Left renal cortex interstitium (tissue), 4 donors: ENCODE results near the gene MFSD2A. TPM values are rescaled to one million over a fixed set of nuclear protein-coding genes. Genes with fewer than 3 reads are reported as not detected.
A peak's percentile ranks its signal among the peaks of the same experiment; 100 is the strongest.
"Not testable (repeated sequence)": the region's sequence is repeated elsewhere in the genome, so short reads cannot be mapped to it uniquely, and the experiment has no call there.

Experiments used
- DNase-seq, 4 donors: peaks; one replicate each; pipeline ENCODE4 v3.0.0-alpha.2; 2013; ENCODE audit warnings: low read depth in 4 of 4, low spot score in 2 of 4, missing footprints in 1 of 4
- polyA plus RNA-seq, 4 donors: library from polyadenylated mRNA; unstranded; fragments of 120-200 nt; gene quantifications; one replicate each; pipeline ENCODE4 v1.2.1, GENCODE V29; 2013; ENCODE audit not compliant: insufficient read length in 4 of 4

The MFSD2A gene
- polyA plus RNA-seq: 1 to 10 TPM; 1.7 to 3.6 (median 2.6) TPM

DNA sequence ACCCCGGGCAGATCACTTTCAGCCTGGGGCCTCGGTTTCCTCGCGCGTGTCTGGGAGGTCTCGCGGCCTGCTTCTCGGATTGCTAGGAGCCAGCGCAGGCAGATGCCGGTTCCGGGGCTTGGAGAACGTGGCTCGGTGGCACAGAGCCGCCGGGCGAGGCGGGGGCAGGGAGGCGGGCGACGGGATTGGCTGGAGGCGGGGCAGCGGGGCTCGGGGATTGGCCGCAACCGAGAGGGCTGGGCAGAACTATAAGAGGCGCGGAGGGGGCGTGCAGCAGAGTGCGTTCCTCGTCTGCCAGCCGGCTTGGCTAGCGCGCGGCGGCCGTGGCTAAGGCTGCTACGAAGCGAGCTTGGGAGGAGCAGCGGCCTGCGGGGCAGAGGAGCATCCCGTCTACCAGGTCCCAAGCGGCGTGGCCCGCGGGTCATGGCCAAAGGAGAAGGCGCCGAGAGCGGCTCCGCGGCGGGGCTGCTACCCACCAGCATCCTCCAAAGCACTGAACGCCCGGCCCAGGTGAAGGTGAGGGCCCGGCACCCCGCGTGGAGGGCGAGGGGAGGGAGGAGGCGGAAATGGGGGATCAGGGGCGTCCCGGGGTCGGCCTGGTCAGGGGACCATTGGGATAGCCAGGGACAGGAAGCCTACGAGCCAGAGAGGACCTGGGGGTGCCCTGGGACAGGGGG, at the start of gene MFSD2A:
Gene MFSD2A (plus strand): TSS at position 276 of the 677 bp plus-strand sequence. CDS start 148 bp downstream, at position 424.
- peak in 3 of 4 donors; percentile 46 to 66 (median 65) for DNase-seq

DNA sequence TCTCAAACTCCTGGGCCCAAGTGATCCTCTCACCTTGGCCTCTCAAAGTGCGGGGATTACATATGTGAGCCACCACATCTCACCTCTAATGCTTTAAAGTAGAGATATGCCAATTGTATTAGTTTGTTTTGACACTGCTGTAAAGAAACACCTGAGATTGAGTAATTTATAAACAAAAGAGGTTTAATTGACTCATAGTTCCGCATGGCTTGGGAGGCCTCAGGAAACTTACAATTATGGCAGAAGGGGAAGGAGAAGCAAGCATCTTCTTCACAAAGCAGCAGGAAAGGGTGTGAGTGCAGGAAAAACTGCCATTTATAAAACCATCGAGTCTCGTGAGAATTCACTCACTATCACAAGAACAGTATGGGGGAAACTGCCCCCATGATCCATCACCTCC, 49.8 kb upstream of the MFSD2A start:
- no peak for DNase-seq

DNA sequence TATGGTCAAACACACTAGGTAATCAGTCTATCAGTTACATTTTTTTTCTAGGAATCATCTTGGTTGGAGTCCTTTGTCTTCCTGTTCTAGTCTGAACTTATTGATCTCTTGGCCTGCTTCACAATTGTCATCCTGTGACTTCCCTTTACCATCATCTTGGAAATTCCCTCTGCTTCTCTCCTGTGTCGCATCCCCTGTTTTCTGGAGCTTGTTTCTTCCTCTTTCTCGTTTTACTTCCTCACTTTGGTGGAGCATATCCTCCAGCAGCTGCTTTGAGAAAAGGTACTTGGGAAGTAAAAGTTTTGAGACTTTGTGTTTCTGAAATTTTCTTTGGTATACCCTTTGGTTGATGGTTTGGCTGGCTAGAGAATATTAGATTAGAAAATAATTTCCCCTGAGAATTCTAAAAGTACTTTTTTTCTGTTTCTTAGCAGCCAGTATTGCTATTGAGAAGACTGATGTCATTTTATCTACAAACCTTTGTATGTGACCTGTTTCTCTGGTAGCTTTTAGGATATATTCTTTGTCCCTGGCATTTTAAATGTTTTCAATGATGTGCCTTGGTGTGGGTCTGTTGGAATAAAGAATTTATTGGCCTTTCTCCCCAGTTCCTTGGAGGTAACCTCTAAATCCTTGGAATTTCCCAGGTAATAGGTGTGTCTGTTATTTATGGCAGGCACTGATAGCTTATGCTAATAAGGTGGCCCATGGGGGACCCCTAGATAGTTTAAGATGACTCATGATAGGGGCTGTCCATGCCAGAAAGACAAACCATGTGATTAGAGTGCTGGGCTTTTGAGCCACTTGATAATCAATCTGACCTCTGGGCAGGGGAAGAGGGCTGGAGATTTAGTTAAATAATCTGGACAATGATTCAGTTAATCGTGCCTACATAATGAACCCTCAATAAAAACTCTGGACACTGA, 47.2 kb upstream of the MFSD2A start:
- no peak for DNase-seq

DNA sequence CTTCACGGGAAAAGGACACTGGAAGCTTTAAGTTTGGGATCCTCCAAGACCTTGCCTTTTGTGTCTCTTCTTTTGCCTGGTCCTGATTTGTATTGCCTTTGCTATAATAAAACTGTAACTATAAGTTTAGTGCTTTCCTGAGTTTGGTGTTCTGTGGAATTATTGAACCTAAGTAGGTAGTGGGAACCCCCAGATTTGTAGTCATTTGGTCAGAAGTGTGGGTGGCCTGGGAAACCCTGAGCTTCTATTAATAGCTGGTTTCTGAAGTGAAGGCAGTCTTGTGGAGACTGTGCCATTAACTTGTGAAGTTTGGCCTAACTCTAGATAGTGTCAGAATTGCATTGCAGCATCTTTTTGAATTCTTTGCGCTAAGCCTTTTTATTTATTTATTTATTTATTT, 46.4 kb upstream of the MFSD2A start:
- DNase-seq: no peak

DNA sequence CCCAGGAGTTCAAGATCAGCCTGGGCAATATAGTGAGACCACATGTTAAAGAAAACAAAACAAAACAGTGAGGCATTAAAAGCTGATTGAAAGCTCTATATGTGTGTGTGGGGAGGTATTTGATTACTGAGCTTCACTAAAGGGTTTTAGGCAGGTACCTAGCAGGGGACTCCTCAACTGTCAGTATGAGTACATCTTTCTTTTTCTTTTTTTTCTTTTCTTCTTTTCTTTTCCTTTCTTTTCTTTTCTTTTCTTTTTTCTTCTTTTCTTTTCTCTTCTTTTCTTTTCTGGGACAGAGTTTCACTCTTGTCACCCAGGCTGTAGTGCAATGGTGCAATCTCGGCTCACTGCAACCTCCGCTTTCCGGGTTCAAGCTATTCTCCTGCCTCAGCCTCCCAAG, 44.7 kb upstream of the MFSD2A start:
- no peak for DNase-seq

DNA sequence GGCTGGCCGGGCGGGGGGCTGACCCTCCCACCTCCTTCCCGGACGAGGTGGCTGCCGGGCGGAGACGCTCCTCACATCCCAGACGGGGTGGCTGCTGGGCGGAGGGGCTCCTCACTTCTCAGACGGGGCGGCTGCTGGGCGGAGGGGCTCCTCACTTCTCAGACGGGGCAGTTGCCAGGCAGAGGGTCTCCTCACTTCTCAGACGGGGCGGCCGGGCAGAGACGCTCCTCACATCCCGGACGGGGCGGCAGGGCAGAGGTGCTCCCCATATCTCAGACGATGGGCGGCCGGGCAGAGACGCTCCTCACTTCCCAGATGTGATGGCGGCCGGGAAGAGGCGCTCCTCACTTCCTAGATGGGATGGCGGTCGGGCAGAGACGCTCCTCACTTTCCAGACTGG, 41.8 kb upstream of the MFSD2A start:
- not testable (repeated sequence) for DNase-seq

DNA sequence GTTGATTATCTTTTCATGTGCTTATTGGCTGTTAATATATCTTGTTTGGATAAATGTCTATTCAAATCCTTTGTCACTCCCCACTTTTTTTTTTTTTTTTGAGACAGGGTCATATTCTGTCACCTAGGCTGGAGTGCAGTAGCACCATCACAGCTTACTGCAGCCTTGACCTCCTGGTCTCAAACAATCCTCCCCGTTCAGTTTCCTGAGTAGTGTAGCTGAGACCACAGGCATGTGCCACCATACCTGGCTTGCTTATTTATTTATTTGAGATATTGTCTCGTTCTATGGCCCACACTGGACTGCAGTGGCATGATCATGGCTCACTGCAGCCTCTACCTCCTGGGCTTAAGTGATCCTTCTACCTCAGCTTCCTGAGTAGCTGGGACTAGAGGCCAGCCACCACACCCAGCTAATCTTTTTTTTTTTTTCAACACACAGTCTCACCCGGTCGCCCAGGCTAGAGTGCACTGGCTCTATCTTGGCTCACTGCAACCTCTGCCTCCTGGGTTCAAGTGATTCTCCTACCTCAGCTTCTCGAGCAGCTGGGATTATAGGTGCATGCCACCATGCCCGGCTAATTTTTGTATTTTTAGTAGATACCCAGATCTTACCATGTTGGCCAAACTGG, 39.3 kb upstream of the MFSD2A start:
- DNase-seq: no peak

DNA sequence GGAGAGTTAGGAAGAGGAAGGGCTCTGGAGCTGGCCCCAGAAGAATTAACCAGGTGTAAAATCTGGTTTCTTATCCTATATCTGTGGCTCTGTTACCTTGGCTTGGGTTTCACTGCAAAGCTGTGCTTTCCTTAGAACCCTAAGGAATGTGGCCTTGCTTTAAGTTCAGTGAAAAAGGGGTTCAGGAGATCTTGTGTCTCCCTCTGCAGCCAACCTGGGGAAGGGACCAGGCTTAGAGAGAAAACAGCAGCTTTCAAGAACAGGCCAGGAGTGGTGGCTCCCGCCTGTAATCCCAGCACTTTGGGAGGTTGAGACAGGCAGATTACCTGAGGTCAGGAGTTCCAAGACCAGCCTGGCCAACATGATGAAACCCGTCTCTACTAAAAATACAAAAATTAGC, 37.1 kb upstream of the MFSD2A start:
- DNase-seq: no peak

DNA sequence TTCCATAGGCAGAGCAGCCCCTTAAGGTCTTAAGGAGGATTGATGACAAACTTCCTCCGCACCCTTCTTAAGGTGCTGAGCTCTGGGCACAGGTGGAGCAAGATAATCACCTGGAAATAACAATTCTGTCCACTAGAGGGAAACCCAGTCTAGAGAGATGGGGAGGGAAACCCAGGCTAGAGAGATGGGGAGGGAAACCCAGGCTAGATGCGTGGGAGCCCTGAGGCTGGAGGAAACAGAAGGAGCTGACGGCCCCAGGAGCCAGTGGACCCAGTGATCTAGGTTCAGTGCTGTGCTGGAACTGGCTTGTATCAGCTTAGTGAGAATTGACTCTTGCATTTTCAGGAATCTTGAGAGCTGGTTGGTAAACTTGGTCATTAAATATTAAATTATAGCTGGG, 35.4 kb upstream of the MFSD2A start:
- no peak for DNase-seq

DNA sequence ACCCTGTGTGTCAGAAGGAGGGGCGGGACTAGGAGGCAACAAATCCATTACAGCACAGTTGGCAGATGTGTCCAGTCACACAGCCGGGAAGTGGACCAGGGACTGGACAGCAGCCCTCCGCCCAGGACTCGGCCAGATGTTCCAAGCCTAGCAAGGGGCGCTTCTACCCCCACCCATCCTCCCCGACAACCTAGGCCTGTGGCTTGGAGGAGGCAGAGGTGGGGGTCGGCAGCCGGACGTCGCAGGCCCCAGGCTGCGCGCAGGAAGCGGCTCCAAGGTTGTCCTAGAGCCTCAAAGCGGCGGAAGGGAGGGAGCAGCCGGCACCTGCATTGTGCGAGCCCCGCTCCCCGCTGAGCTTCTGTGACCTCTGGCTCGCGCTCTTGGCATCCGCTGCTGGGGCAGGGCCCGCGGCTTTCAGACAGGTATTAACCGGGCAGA, 32.7 kb upstream of the MFSD2A start:
- no peak for DNase-seq

DNA sequence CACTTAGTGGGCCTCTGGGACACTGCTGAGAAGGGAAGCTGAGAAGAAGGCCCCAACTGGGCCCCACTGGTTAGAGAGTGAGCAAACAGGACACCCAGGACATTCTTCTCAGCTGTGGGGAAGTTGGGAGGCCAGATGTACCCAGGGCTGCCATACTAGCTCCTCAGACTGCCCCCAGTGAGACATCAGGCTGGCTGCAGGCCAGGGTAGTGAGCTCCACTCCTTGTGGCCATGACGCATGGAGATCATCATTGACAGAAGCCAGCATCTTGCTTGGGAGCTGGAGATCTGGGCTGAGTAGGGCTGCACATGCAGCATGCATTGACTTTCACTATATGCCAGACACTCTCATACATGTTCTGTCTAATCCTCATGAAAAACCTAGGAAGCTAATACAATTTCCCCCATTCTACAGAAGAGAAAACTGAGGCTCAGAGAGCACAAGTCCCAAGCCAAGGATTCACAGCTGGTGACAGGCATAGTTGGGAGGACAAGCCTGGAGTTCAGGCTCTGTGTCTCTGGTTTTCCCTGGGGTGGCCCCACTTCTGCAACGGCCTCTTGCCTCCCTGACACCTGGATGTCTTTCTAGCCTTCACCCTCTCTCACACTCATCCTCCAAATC, 29.1 kb upstream of the MFSD2A start:
- DNase-seq: no peak

DNA sequence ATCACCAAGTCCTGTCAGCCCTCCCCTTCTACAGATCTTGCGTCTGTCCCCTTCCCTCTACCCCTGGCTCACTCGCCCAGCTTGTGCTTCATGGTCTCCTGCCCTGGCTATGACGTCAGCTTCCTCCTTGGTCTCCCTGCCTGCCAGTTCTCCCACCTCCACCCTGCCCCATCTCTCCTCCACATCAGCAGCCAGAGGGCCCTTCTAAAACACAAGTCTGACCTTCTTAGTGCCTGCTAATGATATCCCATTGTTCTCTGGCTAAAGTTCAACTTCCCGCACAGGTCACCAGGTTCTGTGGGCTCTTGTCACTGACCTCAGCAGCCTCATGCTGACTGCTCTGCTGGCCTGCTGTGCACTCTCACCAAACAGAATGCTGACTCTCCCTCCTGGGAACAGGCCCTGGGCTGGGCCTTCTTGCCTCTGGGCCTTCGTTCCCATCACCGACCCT, 28.6 kb upstream of the MFSD2A start:
- no peak for DNase-seq

DNA sequence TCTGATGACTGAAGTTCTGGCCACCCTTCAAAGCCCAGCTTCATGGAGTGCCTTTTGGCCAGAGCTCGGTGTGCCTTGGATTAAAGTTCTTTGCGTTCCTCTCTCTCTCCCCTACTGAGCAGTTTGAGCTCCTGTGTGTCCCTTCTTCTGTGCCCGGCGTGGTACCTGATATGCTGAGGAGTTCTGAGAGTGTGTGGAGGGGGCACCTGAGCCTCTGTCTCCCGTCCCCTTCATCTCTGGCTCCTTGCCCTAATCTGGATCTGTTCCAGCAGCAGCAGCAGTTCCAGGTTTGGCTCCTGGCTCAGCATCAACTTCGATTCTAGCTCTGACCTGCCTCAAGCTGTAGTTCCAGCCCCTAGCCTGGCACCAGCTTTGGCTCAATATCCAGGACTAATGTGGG, 28.1 kb upstream of the MFSD2A start:
- no peak for DNase-seq

DNA sequence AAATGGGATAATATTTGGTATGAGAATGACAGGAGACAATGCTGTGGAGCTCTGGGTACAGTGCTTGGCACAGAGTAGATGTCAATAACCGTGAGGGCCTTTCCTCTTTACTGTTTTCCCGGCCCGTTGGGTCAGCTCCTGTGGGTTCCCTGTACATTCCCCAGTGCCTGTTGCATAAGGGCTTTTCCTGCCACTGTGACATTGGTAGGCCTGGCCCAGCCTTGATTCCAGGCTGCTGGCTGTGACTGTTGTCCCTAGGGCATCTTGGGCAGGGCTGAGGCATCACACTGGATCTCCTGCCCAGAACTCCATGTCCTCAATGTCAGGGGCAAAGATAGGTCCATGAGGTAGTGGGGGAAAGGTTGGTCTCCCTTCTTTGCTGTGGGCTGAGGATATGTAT, 27.4 kb upstream of the MFSD2A start:
- no peak for DNase-seq

DNA sequence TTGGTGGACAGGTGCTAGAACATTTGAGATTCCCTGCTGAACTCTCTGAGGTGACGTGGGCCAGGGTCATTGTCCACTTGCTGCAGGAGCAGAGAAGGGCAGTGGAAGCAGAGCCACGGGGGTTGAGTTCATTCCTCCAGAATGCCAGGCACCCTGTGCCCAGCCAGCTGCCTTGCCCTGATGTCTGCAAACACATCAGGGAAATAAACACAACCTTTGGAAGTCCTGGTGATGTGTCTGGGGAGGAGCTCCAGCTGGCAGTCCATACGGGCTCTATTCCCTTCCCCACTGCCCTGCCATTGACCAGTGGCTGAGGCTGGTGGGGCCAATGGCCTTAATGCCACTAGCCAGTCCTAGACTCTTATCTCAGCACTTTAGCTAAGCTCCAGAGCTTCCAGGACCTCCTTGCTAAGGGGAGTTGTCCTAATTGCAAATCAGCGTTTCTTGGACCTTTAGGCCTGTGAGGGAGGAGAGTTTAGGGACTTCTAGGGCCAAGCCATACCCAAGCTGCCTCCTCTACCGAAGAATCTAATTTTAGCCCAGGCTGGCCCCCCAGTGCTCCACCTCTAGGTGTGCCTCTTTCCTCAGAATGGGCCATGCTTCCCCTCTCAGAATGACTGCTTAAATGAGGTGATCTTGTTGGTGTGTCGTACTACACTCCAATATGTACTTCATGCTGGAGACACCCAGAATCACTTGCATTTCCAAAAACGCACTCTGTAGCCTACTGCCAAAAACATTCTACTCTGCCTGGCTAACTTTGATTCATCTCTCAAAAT, 25.9 kb upstream of the MFSD2A start:
- no peak for DNase-seq

DNA sequence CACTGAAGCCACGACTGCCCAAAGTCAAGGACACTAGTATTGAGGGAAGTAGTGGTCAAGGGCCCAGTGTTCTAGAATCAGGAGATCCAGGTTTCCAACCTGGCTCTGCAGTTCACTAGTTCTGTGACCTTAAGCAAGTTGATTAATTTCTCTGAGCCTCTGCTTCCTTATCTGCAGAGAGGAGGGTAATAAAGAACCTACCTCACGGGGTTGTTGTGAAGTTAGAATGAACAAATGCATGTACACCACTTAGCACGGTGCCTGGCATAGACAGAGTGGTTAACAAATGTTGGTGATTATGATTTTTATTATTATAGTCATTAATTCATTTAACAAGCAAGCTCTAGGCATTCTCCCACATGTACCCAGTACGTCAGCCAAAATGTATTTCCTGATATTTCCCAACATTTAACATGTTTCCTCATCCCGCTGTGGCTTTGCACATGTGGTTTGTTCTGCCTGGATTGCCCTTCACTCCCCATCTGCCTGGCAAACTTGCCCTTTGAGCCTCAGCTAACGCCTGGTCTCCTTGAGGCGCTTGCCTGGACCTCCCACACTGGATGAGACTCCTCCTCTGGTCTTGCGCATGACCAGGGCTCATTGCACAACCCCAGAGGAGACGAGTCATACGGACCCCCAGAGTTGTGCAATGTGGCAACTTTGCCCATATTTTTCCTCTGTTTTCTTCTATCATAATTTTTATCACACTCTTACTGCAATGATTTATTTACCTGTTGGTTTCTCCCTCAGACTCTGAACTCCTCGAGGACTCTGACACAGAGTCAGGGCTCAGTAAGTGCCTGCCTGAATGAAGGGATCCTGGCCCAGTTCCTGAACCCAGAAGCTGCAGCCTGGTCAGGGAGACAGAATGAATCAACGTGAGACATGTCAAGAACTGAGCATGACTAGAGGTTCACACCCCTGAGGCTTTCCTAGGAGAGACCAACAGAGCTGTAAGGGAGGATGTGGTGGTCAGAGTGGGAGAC, 20.7 kb upstream of the MFSD2A start:
- no peak for DNase-seq

DNA sequence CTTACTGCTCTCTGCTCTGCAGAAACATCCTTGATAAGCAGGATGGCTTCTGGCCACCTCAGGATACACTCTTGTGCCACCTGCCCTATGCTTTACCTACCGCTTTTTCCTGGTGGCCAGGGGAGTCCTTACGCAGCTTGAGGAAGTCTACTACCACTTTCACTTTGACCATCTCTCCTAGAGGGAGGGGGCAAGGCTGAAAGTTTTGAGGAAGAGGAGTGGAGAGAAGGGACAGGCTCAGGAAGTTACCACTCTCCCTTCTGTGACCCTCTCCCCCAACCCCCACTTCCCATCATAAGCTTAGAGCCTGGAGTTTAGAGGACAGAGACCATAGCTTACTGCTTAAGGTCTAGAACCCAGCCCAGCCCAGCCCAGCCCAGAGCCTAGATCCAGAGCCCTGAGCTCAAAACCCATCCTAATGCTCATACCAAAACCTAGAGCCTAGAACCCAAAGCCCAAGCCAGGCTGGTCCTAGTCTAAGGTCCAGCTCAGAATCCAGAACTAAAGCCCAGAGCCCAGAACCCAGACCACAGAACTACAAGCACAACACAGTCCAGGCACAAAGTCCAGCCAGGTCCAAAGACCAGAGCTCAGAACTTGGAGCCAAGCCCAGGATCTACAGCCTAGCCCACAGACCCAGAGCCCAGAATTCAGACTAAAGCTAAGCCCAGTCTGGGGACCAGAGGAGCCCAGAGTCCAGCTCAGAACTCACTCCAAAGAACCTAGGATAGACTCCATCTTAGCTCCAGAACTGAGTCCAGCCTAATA, 18.0 kb upstream of the MFSD2A start:
- DNase-seq: no peak

DNA sequence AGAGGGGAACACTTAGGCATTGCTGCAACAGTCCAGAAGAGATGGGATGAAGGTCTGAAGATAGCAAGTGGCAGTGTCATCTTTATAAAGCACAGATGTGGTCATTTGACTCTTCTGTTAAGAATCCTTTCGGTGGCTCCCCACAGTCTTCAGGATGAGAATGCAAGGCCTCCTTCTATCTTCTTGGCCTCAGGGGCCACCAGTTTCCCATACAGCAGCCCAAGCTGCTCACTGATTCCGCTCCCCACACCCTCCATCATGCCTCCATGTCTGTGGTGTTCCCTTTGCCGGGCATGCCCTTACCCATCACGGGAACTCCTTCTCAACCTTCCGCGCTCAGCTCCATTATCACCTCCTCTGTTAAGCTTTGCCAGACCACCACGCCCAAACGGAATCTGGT, 16.1 kb upstream of the MFSD2A start:
- DNase-seq: no peak
